ENCODE results near the gene C1orf159.

GRCh38 chr1:1074631-1075147 lies 41.2 kb downstream of the C1orf159 start:
- TF ChIP-seq ZFP37 (tag by site-specific recombination; IDR thresholded peaks at IDR 0.05): no peak
- TF ChIP-seq ATF2 (tag by site-specific recombination; IDR thresholded peaks at IDR 0.05; ENCODE audit: low read depth): no peak
- TF ChIP-seq ZBTB10 (tag by site-specific recombination; IDR thresholded peaks at IDR 0.05): no peak
- TF ChIP-seq KLF9 (tag by site-specific recombination; IDR thresholded peaks at IDR 0.05; ENCODE audit: low read depth): no peak
- TF ChIP-seq ZNF707 (tag by site-specific recombination; IDR thresholded peaks at IDR 0.05): no peak
- TF ChIP-seq ZNF830 (tag by site-specific recombination; IDR thresholded peaks at IDR 0.05; ENCODE audit: low read depth): no peak
- no peak for TF ChIP-seq KLF16 (tag by site-specific recombination; IDR thresholded peaks at IDR 0.05)
- no peak for TF ChIP-seq CTCF (tag by site-specific recombination; IDR thresholded peaks at IDR 0.05)
- TF ChIP-seq WT1 (tag by site-specific recombination; IDR thresholded peaks at IDR 0.05): no peak
- no peak for TF ChIP-seq ZBTB49 (tag by site-specific recombination; IDR thresholded peaks at IDR 0.05; ENCODE audit: low read depth)
- TF ChIP-seq ZNF274 (IDR thresholded peaks at IDR 0.05; ENCODE audit: low read length): no peak
- no peak for TF ChIP-seq ZNF274 (tag by site-specific recombination; IDR thresholded peaks at IDR 0.05; ENCODE audit: borderline replicate concordance)
